HCEC 1CT (cell line): ENCODE data around the gene NLRC5.
A peak's percentile ranks its signal among the peaks of the same experiment; 100 is the strongest.

Experiments used
- DNase-seq: peaks from one replicate; pipeline ENCODE4 v3.0.0-alpha.2; 2017

The NLRC5 gene, protein sequence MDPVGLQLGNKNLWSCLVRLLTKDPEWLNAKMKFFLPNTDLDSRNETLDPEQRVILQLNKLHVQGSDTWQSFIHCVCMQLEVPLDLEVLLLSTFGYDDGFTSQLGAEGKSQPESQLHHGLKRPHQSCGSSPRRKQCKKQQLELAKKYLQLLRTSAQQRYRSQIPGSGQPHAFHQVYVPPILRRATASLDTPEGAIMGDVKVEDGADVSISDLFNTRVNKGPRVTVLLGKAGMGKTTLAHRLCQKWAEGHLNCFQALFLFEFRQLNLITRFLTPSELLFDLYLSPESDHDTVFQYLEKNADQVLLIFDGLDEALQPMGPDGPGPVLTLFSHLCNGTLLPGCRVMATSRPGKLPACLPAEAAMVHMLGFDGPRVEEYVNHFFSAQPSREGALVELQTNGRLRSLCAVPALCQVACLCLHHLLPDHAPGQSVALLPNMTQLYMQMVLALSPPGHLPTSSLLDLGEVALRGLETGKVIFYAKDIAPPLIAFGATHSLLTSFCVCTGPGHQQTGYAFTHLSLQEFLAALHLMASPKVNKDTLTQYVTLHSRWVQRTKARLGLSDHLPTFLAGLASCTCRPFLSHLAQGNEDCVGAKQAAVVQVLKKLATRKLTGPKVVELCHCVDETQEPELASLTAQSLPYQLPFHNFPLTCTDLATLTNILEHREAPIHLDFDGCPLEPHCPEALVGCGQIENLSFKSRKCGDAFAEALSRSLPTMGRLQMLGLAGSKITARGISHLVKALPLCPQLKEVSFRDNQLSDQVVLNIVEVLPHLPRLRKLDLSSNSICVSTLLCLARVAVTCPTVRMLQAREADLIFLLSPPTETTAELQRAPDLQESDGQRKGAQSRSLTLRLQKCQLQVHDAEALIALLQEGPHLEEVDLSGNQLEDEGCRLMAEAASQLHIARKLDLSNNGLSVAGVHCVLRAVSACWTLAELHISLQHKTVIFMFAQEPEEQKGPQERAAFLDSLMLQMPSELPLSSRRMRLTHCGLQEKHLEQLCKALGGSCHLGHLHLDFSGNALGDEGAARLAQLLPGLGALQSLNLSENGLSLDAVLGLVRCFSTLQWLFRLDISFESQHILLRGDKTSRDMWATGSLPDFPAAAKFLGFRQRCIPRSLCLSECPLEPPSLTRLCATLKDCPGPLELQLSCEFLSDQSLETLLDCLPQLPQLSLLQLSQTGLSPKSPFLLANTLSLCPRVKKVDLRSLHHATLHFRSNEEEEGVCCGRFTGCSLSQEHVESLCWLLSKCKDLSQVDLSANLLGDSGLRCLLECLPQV (N-terminal part only)

DNA sequence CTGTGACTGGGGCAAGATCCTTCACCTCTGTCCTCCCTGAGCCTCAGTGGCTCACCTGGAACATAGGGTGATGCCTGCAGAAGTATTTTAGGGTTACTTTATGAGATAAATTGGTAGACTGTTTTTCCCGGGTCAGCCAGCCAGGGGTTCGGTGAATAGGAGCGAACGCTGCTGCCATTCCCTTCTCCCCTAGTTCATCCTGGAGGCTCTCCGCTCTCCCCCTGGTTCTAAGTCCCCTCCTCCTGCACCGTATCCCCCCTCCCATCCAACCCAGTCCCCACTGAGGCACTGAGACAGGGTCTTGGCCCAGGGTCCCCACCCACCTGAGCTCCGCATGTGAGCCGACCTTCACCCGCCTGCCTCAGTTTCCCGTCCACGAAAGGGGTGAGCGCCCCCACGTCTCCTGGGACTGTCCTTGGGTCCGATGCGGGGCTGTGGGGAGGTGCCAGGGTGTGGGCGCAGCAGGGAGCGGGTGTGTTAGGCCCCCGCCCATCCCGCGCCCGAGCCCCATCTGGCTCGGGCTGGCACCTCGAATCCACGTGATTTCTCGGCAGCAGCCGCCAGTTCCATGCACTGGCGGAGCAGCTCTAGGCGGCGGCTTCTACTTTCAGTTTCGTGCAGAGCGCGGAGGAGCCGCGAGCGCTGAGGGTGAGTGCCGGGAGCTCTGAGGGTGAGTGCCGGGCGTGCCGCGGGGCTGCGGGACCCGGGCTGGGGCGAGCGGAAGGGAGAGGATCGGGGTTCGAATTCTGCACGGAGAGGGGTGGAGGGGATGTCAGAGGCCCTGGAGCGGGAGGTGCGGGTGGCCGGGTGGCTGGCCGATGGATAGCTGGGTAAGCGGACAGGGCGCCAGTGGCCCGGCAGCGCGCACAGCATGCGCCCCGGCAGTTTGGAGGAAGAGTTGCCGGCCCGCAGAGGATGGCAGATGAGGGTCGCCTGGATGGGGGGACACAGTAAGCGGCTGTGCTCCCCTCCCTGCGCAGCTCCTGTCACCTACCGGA, at the start of gene NLRC5:
Gene NLRC5, plus strand, starts transcription at position 610 of the 998 bp plus-strand sequence. CDS start 31,156 bp downstream, outside the sequence.
- DNase-seq: peak; percentile 80

DNA sequence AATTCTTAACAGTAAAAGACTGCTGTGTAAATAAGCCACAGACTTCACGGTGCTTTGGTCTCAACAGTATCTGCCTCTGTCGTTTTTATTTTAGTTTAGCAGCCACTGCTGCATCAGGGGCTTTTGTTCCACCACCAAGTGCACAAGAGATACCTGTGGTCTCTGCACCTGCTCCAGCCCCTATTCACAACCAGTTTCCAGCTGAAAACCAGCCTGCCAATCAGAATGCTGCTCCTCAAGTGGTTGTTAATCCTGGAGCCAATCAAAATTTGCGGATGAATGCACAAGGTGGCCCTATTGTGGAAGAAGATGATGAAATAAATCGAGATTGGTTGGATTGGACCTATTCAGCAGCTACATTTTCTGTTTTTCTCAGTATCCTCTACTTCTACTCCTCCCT, 49.6 kb upstream of the NLRC5 start:
- DNase-seq: no peak

DNA sequence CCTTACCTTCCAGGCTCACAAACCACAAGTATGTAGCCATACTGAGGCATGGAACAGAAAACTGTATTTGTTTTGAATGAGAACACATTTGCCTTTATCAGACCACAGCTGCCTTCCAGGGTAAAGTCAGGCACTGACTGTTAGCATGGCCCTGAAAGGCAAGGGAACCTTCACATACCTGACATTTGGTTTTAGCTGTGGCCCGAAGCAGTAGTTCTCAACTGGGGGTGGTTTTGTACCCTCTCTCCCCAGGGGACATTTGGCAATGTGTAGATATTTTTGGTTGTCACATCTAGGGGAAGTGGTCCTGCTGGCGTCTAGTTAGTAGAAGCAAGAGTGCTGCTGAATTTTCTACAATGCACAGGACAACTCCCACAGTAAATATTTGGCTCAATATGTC, 48.3 kb upstream of the NLRC5 start:
- no peak for DNase-seq

DNA sequence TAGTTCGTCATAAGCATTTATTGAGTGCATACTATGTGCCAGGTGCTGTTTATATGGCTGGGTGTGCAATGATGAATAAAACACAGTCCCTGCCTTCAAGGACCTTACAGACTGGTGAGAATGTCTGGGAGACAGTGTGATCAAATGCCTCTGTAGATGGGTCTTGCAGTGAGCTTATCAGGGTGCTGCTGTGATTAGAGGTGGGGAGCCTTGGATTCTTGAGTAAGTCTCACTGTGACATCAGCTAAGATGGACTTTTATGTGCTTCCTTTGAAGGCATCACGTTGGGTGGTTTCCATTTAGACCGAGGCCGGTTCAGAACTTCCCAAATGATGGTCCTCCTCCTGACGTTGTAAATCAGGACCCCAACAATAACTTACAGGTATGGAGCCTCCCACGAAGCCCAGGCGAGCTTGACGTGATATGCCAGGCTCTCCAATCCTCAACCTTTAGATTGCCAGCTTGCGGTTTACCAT, 47.5 kb upstream of the NLRC5 start:
- DNase-seq: no peak

DNA sequence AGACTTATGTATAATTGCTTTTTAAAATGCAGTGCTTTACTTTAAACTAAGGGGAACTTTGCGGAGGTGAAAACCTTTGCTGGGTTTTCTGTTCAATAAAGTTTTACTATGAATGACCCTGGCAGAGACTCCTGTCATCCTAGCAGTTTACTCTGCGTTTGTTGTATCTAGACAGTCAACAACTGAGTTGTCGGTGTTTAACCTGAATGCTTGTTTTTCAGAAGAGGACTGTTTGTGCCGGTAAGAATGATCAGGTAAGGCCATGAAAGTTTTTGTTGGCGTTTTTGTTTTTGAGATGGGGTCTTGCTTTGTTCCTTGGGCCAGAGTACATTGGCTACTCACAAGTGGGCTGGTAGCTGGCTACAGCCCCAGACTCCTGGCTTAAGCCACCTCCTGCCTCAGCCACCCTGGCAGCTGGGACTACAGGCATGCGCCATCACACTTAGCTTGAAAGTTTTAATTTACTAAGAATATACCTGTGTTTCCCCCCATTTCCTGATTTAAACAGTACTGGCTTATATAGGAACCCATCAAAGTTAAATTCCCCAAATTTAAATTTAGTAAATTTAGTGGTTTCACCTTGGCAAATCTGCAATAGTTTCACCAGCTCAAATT, 45.5 kb upstream of the NLRC5 start:
- no peak for DNase-seq

DNA sequence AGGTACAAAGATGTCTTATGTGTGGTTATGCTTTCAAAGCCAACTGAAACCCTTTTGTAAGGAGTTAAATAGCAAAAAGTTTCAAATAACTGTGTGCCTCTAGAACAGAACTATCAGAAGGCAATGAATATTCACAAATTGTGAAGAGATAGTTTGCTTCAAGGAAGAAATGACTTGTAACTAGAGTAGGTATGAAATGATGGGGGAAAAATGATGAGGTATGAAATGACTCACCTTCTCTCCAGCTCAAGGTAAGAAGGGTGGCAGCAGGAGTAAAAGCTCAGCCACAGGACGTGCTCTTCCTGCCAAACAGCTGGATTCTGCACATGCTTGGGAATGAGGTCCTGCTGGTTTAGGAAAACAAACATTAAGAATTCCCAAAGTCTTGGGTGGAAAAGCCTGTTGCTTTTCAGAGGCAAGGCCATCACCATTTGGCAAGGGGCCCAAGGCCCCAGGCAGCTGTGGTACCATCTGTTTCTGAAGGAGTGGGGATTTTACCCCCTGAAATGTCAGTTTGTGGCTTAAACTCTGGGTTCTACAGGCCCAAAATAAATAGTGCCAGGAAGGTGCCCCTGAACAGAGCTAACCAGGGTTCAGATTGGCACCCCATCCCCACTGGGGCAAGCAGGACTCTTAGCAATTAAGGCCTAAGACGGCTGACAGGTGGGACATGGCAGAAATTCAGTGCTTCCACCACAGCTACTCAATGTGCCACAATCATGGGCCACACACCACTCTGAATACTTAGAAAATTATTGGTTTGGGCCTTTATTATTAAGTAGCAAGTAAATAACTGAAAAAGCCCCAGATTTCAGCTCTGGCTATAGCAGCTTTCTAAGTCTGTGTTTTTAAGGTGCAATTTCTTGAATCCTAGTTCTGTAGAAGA, 44.2 kb upstream of the NLRC5 start:
- no peak for DNase-seq

DNA sequence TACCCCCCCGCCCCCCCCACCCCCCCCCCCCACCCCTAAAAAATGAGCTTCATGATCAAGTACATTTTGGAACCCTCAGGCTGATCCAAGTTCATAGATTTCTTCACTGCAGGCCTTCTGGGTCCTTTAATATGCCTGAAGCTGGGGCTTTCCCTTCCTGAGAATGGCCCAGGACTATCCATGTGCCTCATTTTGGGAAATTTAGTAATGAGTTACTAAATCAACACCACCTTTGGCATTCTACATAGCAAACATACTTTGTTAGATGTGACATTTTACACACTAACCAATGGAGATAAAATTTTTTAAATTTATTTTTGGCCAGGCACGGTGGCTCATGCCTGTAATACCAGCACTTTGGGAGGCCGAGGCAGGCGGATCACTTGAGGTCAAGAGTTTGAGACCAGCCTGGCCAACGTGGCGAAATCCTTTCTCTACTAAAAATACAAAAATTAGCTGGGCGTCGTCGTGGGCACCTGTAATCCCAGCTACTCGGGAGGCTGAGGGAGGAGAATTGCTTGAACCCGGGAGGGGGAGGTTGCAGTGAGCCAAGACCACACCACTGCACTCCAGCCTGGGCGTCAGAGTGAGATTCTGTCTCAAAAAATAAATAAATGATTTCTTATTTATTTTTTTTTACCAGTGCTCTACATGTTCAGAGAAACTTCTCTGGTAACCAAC, 43.4 kb upstream of the NLRC5 start:
- no peak for DNase-seq

DNA sequence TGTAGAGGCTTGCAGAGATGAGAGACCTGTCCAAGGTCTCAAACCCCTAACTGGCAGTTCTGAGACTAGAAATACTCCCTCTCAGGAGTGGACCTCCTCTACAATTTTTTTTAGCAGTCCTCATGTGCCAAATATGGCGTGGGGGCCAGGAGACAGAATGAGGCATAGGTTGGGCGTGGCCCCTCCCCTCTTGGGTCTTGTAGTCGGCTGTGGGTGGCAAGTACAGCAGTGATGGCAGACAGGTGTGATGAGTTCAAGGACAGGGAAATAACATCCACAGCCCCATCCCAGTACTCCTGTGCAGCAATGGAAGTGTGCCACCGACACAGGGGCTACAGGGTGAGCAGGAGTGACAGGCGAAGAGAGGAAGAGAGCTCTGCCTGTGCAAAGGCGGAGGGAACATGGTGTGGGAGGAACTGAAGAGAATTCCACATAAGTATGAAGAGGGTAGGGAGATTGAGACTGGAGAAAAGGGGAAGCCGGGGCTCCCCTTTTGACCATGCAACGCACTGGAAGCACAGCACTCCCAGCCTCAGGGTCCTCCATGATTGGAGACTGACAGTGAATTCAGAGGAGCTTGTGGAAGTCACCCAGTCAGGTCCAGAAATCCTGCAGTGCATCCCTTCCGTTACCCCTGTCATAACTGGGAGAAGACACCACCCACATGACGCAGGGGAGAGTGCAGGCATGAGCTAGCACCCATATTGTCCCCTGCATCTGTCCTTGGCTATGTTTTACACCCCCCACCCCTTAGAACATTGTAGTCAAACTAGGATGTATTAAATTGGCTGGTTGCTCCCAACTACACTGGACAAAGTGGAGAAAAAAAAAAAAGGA, 42.4 kb upstream of the NLRC5 start:
- no peak for DNase-seq

DNA sequence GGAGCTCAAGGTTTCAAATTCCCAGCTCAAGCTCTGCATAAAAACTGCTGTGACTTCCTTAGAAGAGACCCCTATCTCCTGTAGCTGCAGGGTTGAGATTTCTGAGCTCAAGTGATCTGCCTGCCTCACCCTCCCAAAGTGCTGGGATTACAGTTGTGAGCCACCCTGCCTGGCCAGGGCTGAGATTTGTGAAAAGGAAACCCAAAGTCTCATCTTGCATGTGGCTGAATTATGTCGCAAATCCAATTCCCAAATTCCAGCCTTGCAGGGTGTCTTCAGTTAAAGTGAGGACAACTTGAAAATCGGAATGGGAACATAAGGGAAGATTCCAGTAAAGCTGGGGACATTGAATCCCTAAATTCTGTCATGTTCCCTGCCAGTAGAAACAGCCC, 41.8 kb upstream of the NLRC5 start:
- DNase-seq: no peak

DNA sequence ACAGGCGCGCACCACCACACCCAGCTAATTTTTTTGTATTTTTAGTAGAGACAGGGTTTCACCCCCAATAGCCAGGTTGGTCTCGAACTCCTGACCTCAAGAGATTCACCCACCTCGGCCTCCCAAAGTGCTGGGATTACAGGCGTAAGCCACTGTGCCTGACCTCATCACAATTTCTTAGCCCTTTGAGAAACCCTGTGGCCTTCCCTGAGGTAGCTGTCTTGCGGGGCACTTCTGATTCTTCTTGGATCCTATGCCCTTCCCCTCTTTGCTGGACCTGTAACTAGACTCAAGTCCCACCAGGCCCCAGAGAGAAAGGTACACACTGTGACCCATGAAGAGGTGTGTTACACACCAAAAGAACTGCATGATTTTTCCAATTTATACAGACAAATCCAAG, 41.1 kb upstream of the NLRC5 start:
- no peak for DNase-seq

DNA sequence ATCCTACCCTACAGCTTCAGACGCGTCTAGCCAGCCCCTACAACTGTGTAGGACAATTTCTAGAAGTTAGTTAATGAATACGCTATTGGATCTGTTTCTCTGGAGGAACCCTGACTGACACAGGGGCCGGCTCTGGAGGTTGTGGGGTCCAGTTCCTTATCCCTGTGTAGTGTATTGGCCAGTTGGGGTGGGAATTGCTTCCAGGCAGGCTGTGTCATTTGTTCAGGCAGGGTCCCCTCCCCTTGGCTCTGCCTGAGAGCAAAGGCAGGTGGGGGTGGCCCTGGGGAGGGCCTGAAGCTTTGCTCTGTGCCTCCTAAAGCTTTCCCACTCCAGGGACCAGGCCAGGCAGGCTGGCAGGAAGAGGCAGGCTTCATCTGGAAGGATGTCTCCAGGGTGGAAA, 39.3 kb upstream of the NLRC5 start:
- no peak for DNase-seq

DNA sequence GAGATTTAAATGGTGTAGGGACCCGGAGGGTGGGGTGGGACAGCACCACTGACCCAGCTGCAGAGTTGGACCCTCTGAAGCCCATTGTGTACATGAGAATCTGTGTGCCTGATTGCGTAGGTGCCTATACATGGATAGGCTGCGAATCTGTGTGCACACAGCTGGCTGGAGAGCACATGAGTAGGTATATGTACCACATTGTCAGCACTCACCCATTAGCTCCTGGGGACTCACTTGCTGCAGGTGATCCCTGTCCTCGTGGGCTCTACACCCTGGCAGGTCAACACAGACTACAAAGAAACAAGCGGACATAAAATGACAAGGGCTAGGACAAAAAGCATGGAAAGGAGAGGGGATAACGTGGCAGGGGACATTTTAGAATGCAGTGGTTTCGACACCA, 38.9 kb upstream of the NLRC5 start:
- no peak for DNase-seq

DNA sequence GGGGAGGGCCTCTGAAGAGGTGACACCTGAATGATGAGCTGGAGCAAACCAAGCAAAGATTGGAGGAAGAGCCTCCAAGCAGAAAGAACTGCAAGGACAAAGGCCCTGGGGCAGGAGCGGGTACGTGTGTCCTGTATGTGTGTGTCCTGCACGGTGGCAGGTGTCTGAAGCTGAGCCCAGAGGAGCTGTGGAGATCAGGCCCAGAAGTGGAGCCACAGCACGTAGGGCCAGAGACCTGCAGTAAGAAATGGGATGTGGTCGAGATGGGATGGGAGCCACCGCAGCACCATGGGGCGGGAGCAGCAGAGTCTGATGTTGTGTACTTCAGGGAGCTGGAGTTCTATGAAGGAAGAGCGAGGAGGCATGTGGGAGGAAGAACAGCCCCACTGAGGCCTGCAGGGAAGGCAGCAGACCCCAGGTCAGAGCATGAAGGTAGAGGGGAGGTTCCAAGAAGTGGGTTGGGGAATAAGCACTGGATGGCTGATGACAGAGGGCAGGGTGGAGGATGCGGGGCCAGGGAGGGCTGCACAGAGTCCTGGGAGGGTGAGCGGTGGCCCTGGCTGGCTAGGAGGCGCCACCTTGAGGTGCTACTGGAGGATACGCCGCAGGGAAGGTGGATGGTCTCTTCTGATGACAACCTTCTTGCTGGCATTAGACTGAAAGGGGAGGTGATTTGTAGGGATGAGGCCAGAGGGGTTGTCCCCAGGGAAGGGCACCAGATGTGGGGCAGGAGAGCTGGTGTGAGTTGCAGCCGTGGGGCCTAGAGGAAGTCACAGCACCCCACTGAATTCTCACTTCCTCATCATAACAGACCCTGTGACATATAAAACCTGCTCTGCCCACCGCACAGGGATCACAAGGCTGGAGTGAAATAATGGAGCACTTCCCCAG, 38.2 kb upstream of the NLRC5 start:
- peak; percentile 17 for DNase-seq

DNA sequence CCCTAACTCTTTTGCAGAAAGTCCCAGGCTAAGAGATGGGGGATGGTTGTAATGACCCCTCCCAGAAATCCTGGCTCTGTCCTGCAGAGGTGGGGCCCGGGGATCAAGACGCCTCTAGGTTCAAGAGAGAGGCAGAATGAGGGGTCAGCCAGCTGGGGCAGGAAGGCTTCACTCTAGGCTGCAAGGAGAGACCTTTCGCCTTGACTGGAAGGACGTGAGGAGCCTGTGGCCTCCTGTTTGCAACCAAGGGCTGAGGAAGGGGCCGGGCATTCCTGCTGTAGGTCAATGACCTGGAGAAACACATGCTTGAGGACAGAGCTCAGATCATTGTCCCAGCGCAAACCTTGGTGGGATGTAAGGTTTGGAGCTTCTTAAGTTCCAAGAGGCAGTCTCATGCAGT, 36.4 kb upstream of the NLRC5 start:
- no peak for DNase-seq

DNA sequence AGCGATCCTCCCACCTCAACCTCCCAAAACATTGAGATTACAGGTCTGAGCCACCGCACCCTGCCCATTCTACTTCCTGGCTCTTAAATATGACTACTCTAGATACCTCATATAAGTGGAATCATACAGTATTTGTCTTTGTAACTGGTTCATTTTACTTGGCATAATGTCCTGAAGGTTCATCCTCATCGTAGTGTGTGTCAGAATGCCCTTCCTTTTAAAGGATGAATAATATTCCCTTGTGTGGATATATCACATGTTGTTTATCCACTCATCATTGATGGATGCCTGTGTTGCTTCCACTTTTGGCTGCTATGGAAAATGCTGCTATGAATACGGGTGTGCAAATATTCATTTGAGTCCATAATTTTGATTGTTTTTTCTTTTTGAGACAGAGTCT, 33.3 kb upstream of the NLRC5 start:
- DNase-seq: no peak

DNA sequence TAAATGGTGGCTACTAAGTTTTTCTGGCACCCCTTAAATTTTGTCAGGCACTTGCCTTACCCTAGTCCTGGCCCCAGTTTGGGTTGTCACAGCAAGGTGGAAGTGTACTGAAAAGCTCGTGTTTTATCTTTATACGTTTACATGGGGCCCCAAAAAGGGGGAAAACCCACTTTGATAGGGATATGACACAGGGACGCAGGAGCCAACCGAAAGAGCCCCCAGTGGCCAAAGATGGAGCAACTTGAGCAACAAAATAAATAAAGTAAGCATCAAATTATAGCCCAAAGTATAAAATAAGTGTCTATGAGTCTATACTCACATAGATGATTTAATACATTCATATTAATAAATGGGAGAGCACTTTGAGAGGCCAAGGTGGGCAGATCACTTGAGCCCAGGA, 32.6 kb upstream of the NLRC5 start:
- no peak for DNase-seq

DNA sequence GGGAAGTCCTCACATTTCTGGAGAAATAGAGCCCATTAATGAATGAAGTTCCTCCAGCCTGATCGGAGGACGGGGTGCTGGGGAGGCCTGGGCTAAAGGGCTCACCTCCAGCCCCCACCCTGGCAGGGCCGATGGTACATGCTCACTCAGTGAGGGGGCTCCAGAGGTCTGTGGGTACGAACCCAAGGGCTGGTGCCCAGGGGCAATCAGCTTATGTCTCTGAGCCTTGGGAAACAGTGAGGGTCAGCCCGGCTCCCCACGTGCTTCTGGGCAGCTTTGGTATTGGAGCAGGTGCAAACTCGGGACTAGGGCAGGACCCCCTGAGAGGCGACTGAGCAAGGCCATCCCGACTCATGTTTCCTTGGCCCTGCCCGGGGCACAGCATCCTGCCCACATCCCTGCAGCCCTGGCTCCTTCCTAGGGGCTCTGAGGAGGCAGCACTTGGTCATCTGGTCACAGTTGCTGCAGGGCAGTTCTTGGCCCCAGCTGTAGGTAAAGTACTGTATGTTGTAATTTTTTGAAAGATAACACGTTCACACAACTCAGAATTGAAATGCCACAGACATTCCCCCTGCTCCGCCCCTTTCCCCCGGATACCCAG, 28.6 kb upstream of the NLRC5 start:
- DNase-seq: no peak
